Body of pancreas (tissue), 4 donors: ENCODE results near the gene GARNL3. TPM values are rescaled to one million over a fixed set of nuclear protein-coding genes. Genes with fewer than 3 reads are reported as not detected.

Experiments used
- ATAC-seq: fragments of 150-250 bp; one replicate; pipeline ENCODE4 v1.9.1; 2016
- DNase-seq, 4 donors: peaks; one replicate each; pipeline ENCODE4 v3.0.0-alpha.2; 2019
- H3K27ac ChIP-seq, 4 donors: fragments of 200-600 bp; sonication (generic); 1 replicate in 3 of 4; 2 replicates in 1 of 4; pipeline versions ENCODE4 v1.5.1 to v1.6.1; 2016 to 2019; ENCODE audit warnings: mild to moderate bottlenecking in 1 of 4, mixed read lengths in 1 of 4, moderate library complexity in 1 of 4
- H3K27me3 ChIP-seq, 2 donors: fragments of 200-600 bp; sonication (generic); one replicate each; pipeline ENCODE4 v1.6.0; 2016; ENCODE audit warnings: mild to moderate bottlenecking in 1 of 2
- H3K36me3 ChIP-seq, 2 donors: fragments of 200-600 bp; sonication (generic); replicated peaks in 1 of 2; 2 replicates each; pipeline ENCODE4 v1.5.1; 2016; ENCODE audit warnings: low read depth in 2 of 2; ENCODE audit not compliant: insufficient read depth in 1 of 2
- H3K4me1 ChIP-seq: fragments of 200-600 bp; sonication (generic); one replicate; pipeline ENCODE4 v1.6.0; 2016
- H3K4me3 ChIP-seq, 2 donors: fragments of 200-600 bp; sonication (generic); 1 replicate in 1 of 2; 2 replicates in 1 of 2; pipeline ENCODE4 v1.5.1; 2016 to 2019
- H3K9me3 ChIP-seq, 3 donors: fragments of 200-600 bp; sonication (generic); 1 replicate in 2 of 3; 2 replicates in 1 of 3; pipeline ENCODE4 v1.5.1; 2016
- POLR2A ChIP-seq, 3 donors: fragments of 450-650 bp; IDR thresholded peaks; one replicate each; pipeline ENCODE4 v1.6.1; 2016; ENCODE audit warnings: antibody characterized with exemption in 3 of 3, mild to moderate bottlenecking in 2 of 3
- WGBS, 2 donors: methylation state at CpG; one replicate each; pipeline ENCODE4 v1.1.5; 2017; 5-methylcytosine and 5-hydroxymethylcytosine counted together
- intact Hi-C: fragments of 100-400 bp; cut with DNase I; formaldehyde crosslinking; loops from one replicate; pipeline ENCODE4 v1.15.1; 2023
- total RNA-seq, 2 donors: library from RNA; depleted of rRNA; stranded (reverse); fragments of >200 nt; gene quantifications; one replicate each; pipeline ENCODE4 v1.1.0, GENCODE V29; 2016
- TF ChIP-seq, protein P1 (sequence below), 7 experiments: fragments of 450-650 bp in 4 of 7; fragments of 200-600 bp in 3 of 7; sonication (generic) in 3 of 7; IDR thresholded peaks; one replicate each; pipeline ENCODE4 v1.5.1; 2016 to 2019; ENCODE audit warnings: antibody characterized with exemption in 7 of 7

Gene GARNL3
- total RNA-seq, 2 donors from 2014 or later, result 5.9 to 23.6 TPM

DNA sequence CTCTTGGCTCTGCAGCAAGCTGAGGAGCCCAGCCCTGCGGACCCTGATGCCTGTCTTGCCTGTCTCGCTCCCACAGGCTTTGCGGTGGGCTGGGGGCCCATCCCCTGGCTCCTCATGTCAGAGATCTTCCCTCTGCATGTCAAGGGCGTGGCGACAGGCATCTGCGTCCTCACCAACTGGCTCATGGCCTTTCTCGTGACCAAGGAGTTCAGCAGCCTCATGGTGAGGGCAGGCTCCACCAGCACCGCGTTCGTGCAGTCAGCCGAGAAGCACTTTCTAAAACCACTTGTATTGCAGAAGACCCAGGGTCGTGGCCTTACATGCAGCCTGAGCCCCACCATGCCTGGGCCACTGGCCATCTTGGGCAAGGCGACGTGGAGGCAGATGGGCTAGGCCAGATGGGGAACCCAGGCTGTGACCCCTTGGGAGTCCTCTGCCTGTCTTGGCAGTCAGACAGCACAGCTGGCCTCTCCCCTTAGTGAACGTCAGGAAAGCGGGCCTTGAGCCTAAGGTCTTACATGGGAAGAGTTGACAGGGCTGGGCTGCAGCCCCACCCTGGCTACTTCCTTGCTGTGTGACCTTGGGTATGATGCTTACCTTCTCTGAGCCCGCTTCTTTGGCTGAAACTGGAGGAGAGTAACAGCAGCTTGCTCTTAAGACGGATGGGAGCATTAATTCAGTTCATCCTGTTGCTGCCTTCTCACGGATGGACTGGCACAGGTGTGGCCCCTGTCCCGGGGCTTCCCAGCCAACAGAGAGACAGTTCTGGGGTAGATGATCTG, 141.0 kb downstream of the GARNL3 start:
- DNase-seq (no peak), ATAC-seq (no peak)
- TF ChIP-seq, protein P1, sequence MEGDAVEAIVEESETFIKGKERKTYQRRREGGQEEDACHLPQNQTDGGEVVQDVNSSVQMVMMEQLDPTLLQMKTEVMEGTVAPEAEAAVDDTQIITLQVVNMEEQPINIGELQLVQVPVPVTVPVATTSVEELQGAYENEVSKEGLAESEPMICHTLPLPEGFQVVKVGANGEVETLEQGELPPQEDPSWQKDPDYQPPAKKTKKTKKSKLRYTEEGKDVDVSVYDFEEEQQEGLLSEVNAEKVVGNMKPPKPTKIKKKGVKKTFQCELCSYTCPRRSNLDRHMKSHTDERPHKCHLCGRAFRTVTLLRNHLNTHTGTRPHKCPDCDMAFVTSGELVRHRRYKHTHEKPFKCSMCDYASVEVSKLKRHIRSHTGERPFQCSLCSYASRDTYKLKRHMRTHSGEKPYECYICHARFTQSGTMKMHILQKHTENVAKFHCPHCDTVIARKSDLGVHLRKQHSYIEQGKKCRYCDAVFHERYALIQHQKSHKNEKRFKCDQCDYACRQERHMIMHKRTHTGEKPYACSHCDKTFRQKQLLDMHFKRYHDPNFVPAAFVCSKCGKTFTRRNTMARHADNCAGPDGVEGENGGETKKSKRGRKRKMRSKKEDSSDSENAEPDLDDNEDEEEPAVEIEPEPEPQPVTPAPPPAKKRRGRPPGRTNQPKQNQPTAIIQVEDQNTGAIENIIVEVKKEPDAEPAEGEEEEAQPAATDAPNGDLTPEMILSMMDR (IDR thresholded peaks at IDR 0.05), result no peak
- TF ChIP-seq POLR2A (IDR thresholded peaks at IDR 0.05), result no peak
- Histone ChIP-seq H3K4me3 (no peak overlapping the region), H3K4me1 (no peaks in the 10 kb centered on the region), H3K9me3 (no peaks in the 10 kb centered on the region), H3K36me3 (peaks cover 0 to 3% of the 10 kb centered on the region in 2 donors), H3K27ac (no peak overlapping the region), H3K27me3 (no peaks in the 10 kb centered on the region)
- 92 to 93% methylated on average over 10 to 20 of the region's 20 CpGs for WGBS, 2 donors
- intact Hi-C loops, result loop anchor here (10.0 kb wide), 1 partner anchor 181 kb away; no protein-coding TSS in a partner anchor

DNA sequence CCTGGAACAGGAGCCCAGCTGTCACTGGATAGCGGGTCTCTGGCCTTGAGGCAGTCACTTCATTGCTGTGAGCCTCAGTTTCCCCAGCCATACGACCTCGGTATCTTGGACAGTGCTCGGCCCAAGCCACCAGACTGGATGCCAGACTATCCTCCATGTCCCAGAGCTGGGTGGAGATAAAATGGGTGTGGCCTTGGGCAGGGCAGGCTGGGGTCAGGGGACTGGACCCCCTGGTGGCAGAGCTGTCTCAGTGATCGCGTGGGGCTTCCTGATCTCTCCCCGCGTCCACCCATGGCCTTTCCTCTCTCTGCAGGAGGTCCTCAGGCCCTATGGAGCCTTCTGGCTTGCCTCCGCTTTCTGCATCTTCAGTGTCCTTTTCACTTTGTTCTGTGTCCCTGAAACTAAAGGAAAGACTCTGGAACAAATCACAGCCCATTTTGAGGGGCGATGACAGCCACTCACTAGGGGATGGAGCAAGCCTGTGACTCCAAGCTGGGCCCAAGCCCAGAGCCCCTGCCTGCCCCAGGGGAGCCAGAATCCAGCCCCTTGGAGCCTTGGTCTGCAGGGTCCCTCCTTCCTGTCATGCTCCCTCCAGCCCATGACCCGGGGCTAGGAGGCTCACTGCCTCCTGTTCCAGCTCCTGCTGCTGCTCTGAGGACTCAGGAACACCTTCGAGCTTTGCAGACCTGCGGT, 142.4 kb downstream of the GARNL3 start:
- intact Hi-C loops, result loop anchor here (10.0 kb wide), 1 partner anchor 182 kb away; no protein-coding TSS in a partner anchor
- ATAC-seq (no peak), DNase-seq (no peak)
- Histone ChIP-seq H3K4me3 (no peak overlapping the region), H3K27ac (no peak overlapping the region), H3K4me1 (no peaks in the 10 kb centered on the region), H3K36me3 (peaks cover 0 to 3% of the 10 kb centered on the region in 2 donors), H3K27me3 (no peaks in the 10 kb centered on the region), H3K9me3 (no peaks in the 10 kb centered on the region)
- 87 to 94% methylated on average over 4 to 12 of the region's 13 CpGs for WGBS, 2 donors
- TF ChIP-seq POLR2A (IDR thresholded peaks at IDR 0.05), result no peak
- TF ChIP-seq, protein P1 (IDR thresholded peaks at IDR 0.05), result no peak

DNA sequence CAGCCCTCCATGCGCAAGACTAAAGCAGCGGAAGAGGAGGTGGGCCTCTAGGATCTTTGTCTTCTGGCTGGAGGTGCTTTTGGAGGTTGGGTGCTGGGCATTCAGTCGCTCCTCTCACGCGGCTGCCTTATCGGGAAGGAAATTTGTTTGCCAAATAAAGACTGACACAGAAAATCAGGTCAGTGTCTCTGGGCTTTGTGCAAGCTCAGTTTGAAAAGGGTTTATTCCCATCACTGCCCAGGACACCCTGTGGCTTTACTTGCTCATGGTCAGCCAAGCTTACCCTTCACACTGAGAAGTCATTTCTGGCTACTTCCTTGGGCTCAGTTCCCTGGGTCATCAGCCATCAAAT, 142.9 kb downstream of the GARNL3 start:
- WGBS, 2 donors, result 43 to 54% methylated on average over 4 to 6 of the region's 6 CpGs
- DNase-seq, result no peak
- no peaks in the 10 kb centered on the region for H3K4me1 ChIP-seq
- no peaks in the 10 kb centered on the region for H3K9me3 ChIP-seq
- no peak overlapping the region for H3K4me3 ChIP-seq
- no peak overlapping the region for H3K27ac ChIP-seq
- TF ChIP-seq POLR2A (IDR thresholded peaks at IDR 0.05), result no peak
- TF ChIP-seq, protein P1 (IDR thresholded peaks at IDR 0.05), result no peak
- ATAC-seq, result no peak
- intact Hi-C loops, result loop anchor here (10.0 kb wide), 1 partner anchor 183 kb away; no protein-coding TSS in a partner anchor
- H3K27me3 ChIP-seq, result no peaks in the 10 kb centered on the region
- peaks cover 0 to 3% of the 10 kb centered on the region in 2 donors for H3K36me3 ChIP-seq

DNA sequence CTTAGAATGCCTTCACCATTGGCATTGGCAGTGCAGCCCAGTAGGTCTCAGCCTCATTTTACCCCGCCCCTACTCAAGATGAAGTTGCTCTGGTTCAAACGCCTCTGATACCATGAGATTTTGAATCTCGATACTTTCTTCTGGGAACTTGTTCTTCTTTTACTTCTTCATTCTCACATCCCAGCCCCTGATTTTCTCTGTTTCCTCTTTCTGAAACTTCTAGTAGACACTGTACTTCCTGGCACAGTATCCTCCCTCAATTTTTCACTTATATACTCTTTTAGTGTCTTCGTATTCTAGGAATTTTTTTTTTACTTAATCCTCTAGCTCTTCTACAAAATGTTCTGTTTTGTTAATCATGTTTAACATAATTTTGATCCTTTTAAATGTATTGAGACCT, 146.5 kb downstream of the GARNL3 start:
- no peak for ATAC-seq

More for the DNA sequence above, 146.5 kb downstream of the GARNL3 start:
- H3K36me3 ChIP-seq, result no peaks in the 10 kb centered on the region
- no peak overlapping the region for H3K4me3 ChIP-seq
- no peak for DNase-seq
- WGBS, 2 donors, result 80 to 83% methylated on average over 4 of the region's 4 CpGs
- H3K9me3 ChIP-seq, result no peaks in the 10 kb centered on the region
- no peaks in the 10 kb centered on the region for H3K4me1 ChIP-seq
- intact Hi-C loops, result no loop called here
- TF ChIP-seq POLR2A (IDR thresholded peaks at IDR 0.05), result no peak
- TF ChIP-seq, protein P1 (IDR thresholded peaks at IDR 0.05), result no peak
- H3K27ac ChIP-seq, result no peak overlapping the region
- H3K27me3 ChIP-seq, result no peaks in the 10 kb centered on the region
